GM20431 (cell line): Measurements from ENCODE around the gene GRK3.
"Not testable (repeated sequence)": the region's sequence is repeated elsewhere in the genome, so short reads cannot be mapped to it uniquely, and the experiment has no call there.

ENCODE experiments used
- in situ Hi-C: fragments of 300-500 bp; cut with MseI, MboI; formaldehyde crosslinking; loops from one replicate; pipeline ENCODE4 v1.15.0; 2020; ENCODE audit warnings: low sequenced_read_pairs; ENCODE audit not compliant: unreplicated experiment

The GRK3 gene

GRCh38 chr22:25569361-25569760, 4.9 kb downstream of the GRK3 start:
- in situ Hi-C loops = loop anchor here (25.0 kb wide), 1 partner anchor 143 kb away; no protein-coding TSS in a partner anchor

GRCh38 chr22:25569983-25570382, 5.5 kb downstream of the GRK3 start:
- in situ Hi-C loops = loop anchor here (25.0 kb wide), 1 partner anchor 142 kb away; no protein-coding TSS in a partner anchor

GRCh38 chr22:25570486-25570885, 6.0 kb downstream of the GRK3 start:
- in situ Hi-C loops = loop anchor here (25.0 kb wide), 1 partner anchor 142 kb away; no protein-coding TSS in a partner anchor

- in situ Hi-C loops = loop anchor here (25.0 kb wide), 1 partner anchor 140 kb away; no protein-coding TSS in a partner anchor
Measured at GRCh38 chr22:25571969-25572707, 7.7 kb downstream of the GRK3 start.

GRCh38 chr22:25572708-25573171, 8.3 kb downstream of the GRK3 start:
- in situ Hi-C loops = loop anchor here (25.0 kb wide), 1 partner anchor 140 kb away; no protein-coding TSS in a partner anchor

- in situ Hi-C loops = loop anchor here (25.0 kb wide), 1 partner anchor 138 kb away; no protein-coding TSS in a partner anchor
Measured at GRCh38 chr22:25573841-25574240, 9.4 kb downstream of the GRK3 start.

GRCh38 chr22:25574736-25575135, 10.3 kb downstream of the GRK3 start:
- in situ Hi-C loops = loop anchor here (25.0 kb wide), 1 partner anchor 138 kb away; no protein-coding TSS in a partner anchor

- in situ Hi-C loops = not testable (repeated sequence)
Measured at GRCh38 chr22:25575674-25576392, 11.4 kb downstream of the GRK3 start.

- in situ Hi-C loops = not testable (repeated sequence)
Measured at GRCh38 chr22:25581452-25581851, 17.0 kb downstream of the GRK3 start.

GRCh38 chr22:25582946-25583345, 18.5 kb downstream of the GRK3 start:
- in situ Hi-C loops = no loop called here

GRCh38 chr22:25584993-25585392, 20.5 kb downstream of the GRK3 start:
- in situ Hi-C loops = not testable (repeated sequence)

- in situ Hi-C loops = not testable (repeated sequence)
Measured at GRCh38 chr22:25589664-25590063, 25.2 kb downstream of the GRK3 start.

- in situ Hi-C loops = not testable (repeated sequence)
Measured at GRCh38 chr22:25593323-25593722, 28.8 kb downstream of the GRK3 start.

- in situ Hi-C loops = no loop called here
Measured at GRCh38 chr22:25598609-25599008, 34.1 kb downstream of the GRK3 start.

- in situ Hi-C loops = no loop called here
Measured at GRCh38 chr22:25602445-25602844, 38.0 kb downstream of the GRK3 start.

GRCh38 chr22:25602916-25603315, 38.4 kb downstream of the GRK3 start:
- in situ Hi-C loops = no loop called here

- in situ Hi-C loops = not testable (repeated sequence)
Measured at GRCh38 chr22:25605146-25605545, 40.7 kb downstream of the GRK3 start.

- in situ Hi-C loops = not testable (repeated sequence)
Measured at GRCh38 chr22:25605565-25605964, 41.1 kb downstream of the GRK3 start.

- in situ Hi-C loops = not testable (repeated sequence)
Measured at GRCh38 chr22:25611284-25611683, 46.8 kb downstream of the GRK3 start.

GRCh38 chr22:25613131-25613530, 48.7 kb downstream of the GRK3 start:
- in situ Hi-C loops = not testable (repeated sequence)

- in situ Hi-C loops = not testable (repeated sequence)
Measured at GRCh38 chr22:25613558-25613957, 49.1 kb downstream of the GRK3 start.
